ENCODE measurements around the gene TRAK1.

DNA sequence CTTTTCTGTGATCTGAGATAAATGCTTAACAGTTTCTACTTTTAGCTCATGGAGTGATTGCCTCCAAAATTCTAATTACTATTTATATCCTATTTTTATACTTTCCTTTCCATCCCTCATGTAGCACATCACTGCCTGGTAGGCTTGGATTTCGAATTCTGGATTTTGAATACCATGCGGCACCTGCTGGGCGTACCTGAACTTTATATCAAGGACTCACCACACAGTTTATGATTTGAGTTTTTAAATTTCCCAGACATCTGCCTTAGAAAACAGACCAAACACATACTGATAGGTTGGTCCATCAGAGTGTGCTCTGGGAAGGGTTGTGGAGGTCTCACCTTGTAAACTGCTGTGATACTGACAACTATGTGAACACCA, 6.4 kb downstream of the TRAK1 start:
- TF ChIP-seq, protein P1, sequence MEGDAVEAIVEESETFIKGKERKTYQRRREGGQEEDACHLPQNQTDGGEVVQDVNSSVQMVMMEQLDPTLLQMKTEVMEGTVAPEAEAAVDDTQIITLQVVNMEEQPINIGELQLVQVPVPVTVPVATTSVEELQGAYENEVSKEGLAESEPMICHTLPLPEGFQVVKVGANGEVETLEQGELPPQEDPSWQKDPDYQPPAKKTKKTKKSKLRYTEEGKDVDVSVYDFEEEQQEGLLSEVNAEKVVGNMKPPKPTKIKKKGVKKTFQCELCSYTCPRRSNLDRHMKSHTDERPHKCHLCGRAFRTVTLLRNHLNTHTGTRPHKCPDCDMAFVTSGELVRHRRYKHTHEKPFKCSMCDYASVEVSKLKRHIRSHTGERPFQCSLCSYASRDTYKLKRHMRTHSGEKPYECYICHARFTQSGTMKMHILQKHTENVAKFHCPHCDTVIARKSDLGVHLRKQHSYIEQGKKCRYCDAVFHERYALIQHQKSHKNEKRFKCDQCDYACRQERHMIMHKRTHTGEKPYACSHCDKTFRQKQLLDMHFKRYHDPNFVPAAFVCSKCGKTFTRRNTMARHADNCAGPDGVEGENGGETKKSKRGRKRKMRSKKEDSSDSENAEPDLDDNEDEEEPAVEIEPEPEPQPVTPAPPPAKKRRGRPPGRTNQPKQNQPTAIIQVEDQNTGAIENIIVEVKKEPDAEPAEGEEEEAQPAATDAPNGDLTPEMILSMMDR (IDR thresholded peaks at IDR 0.05): no peak
- TF ChIP-seq, protein P2, sequence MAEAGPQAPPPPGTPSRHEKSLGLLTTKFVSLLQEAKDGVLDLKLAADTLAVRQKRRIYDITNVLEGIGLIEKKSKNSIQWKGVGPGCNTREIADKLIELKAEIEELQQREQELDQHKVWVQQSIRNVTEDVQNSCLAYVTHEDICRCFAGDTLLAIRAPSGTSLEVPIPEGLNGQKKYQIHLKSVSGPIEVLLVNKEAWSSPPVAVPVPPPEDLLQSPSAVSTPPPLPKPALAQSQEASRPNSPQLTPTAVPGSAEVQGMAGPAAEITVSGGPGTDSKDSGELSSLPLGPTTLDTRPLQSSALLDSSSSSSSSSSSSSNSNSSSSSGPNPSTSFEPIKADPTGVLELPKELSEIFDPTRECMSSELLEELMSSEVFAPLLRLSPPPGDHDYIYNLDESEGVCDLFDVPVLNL (CRISPR knock-in tag; IDR thresholded peaks at IDR 0.05; ENCODE audit: borderline replicate concordance, low read depth): no peak
- TF ChIP-seq KAT7 (CRISPR knock-in tag; IDR thresholded peaks at IDR 0.05; ENCODE audit: borderline replicate concordance) (no peak), ETV6 (CRISPR knock-in tag; IDR thresholded peaks at IDR 0.05) (no peak), ZNF263 (CRISPR knock-in tag; IDR thresholded peaks at IDR 0.05; ENCODE audit: low read depth) (no peak), NFYB (CRISPR knock-in tag; conservative IDR thresholded peaks at IDR 0.05; ENCODE audit: low read depth) (no peak), FOXP1 (CRISPR knock-in tag; IDR thresholded peaks at IDR 0.05; ENCODE audit: borderline replicate concordance) (no peak), ZNF317 (CRISPR knock-in tag; IDR thresholded peaks at IDR 0.05; ENCODE audit: borderline replicate concordance, low read depth) (no peak), CREB1 (CRISPR knock-in tag; IDR thresholded peaks at IDR 0.05) (no peak), ZNF138 (CRISPR knock-in tag; conservative IDR thresholded peaks at IDR 0.05) (no peak)
- TF ChIP-seq, protein P3, sequence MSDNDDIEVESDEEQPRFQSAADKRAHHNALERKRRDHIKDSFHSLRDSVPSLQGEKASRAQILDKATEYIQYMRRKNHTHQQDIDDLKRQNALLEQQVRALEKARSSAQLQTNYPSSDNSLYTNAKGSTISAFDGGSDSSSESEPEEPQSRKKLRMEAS (CRISPR knock-in tag; IDR thresholded peaks at IDR 0.05): no peak
- TF ChIP-seq, protein P4, sequence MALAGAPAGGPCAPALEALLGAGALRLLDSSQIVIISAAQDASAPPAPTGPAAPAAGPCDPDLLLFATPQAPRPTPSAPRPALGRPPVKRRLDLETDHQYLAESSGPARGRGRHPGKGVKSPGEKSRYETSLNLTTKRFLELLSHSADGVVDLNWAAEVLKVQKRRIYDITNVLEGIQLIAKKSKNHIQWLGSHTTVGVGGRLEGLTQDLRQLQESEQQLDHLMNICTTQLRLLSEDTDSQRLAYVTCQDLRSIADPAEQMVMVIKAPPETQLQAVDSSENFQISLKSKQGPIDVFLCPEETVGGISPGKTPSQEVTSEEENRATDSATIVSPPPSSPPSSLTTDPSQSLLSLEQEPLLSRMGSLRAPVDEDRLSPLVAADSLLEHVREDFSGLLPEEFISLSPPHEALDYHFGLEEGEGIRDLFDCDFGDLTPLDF (CRISPR knock-in tag; IDR thresholded peaks at IDR 0.05): no peak
